C1 segment of cervical spinal cord (tissue), 14 donors: ENCODE measurements around the gene ITGB5.
A peak's percentile ranks its signal among the peaks of the same experiment; 100 is the strongest.
"Not testable (repeated sequence)": the region's sequence is repeated elsewhere in the genome, so short reads cannot be mapped to it uniquely, and the experiment has no call there.

Source experiments
- DNase-seq, 14 donors: peaks; one replicate each; lab custom pipeline; 2025; lab: John Stamatoyannopoulos, UW

The ITGB5 gene

DNA sequence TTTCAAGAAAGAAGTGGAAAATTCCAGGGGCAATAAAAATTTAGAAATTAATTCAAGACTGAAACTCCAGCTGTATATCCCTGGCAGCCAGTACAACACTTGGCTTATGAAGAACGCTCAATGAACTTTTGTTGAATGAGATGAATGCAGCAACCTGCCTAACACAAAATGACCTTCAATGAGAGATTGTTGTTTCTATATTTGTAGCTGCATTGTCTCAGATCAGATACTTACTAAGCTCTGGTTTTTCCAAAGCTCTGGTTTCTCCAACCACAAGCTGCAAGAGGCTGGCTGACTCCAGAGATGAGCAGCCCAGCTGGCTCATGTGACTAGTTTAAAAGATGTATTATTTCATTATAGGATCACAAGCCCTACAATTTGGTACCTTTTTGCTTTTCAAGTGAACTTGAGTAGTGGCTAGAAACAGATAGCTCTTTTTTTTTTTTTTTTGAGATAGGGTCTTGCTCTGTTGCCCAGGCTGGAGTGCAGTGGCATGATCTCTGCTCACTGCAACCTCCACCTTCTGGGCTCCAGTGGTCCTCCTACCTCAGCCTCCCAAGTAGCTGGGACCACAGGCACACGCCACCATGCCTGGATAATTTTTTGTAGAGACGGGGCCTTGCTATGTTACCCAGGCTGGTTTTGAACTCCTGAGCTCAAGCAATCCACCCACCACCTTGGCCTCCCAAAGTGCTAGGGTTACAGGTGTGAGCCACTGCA, 99.5 kb downstream of the ITGB5 start:
- DNase-seq = no peak

DNA sequence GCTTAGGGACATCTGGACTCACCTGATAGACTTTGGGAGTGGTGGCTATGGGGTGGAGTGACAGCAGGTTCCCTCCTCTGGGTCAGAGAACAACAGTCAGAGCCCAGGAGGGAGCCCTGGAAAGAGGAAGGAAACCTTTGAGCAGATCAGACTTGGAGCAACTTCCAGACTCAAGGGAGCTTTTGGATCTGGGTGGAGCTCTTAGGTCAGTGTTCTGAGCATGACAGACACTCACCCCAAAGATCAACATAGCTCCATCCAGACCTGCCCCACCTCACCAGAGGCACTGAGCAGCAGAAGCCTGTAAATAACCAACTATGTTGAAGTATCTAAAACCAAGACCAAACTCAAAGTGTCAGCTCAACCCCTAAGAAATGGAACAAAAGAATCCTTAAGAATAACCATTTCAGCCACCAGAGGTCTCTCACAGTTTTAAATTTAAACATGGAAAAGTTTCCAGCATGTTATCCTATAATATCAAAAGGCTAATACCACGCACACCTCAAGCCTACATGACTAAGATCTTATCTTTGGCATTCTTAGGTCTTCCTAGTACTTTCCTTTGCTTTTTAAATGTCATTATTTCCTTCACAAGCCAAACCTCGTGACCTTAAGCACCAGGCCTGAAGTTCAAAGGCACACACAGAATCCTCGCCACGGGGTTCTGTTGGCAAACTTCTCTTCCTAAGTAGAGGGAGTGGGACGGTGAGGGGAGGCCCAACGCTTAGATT, 100.5 kb downstream of the ITGB5 start:
- no peak for DNase-seq

DNA sequence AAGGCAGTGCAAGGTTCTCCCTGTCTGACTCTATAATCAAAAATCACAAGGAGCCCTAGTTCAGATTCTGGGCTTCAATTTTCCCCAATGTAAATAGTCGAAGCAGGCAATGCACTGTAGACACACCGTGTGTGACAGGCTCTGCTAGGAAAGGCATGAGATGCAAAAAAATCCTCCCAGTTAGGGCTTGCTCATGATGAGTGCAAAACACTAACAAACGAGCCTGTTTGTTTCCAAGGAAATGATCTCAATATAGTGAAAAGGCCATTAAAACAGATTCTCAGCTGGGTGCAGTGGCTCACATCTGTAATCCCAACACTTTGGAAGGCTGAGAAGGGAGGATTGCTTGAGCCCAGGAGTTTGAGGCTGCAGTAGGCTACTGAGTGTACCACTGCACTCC, 101.2 kb downstream of the ITGB5 start:
- peak in 1 of 14 donors; percentile 27 for DNase-seq

DNA sequence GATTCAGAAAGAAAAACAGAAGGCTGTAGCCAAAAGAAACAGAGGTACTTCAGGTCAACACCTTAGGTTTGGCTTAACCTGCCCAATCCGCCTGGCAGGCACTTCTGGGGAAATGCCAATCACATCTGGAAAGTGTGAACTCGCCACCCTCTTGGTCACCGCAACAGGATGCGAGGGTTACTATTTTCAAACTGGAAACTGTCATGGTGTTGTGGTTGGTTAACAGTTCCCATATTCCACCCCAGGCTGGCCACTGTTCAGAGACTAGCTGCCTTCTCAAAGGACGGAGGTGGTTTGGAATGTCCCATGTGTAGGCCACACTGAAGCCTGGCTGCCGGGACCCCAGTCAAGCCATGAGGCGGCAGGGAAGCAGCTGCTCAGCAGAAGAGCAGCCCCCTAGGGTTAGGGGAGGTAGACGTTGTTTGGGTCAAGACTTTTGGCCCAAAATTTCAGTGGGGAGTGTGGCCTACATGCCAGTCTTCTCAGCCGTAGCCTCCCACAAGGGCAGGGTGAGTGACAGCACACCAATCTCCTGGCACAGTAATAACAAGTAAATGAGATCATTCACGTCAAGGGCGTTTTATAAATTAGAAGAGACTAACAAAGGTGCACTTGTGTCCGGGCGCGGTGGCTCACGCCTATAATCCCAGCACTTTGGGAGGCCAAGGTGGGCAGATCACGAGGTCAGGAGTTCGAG, 102.3 kb downstream of the ITGB5 start:
- peak in 1 of 14 donors; percentile 26 for DNase-seq

DNA sequence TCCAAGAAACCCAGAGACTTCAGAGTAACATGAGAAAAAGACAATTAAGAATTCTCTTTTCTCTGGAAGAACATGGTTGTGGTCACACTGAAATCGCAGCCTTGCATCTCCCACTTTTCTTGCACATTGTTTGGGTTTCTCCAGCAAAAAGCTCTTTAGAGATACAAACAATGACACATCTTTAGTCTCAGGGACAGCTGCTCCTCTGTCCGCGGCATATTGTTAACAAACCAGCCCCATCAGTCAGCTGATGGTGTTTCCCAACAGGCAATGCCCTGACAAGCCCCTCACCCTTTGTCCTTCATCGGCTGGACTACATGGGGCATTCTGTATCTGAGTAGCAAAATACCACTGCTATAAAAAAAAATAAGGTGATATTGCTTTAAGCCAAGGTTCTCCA, 103.5 kb downstream of the ITGB5 start:
- DNase-seq = peak in 1 of 14 donors; percentile 26

DNA sequence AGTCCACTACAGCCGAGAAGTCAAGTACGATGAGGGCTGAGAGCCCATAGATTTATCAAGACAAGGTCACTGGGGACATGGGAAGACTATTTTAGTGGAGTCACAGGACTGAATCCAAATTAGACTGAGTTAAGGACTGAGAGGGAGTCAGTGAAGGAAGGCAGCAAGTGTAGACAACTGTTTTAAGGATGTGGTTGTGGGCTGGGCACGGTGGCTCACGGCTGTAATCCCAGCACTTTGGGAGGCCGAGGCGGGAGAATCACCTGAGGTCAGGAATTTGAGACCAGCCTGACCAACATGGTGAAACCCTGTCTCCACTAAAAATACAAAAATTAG, 104.8 kb downstream of the ITGB5 start:
- DNase-seq = not testable (repeated sequence)

DNA sequence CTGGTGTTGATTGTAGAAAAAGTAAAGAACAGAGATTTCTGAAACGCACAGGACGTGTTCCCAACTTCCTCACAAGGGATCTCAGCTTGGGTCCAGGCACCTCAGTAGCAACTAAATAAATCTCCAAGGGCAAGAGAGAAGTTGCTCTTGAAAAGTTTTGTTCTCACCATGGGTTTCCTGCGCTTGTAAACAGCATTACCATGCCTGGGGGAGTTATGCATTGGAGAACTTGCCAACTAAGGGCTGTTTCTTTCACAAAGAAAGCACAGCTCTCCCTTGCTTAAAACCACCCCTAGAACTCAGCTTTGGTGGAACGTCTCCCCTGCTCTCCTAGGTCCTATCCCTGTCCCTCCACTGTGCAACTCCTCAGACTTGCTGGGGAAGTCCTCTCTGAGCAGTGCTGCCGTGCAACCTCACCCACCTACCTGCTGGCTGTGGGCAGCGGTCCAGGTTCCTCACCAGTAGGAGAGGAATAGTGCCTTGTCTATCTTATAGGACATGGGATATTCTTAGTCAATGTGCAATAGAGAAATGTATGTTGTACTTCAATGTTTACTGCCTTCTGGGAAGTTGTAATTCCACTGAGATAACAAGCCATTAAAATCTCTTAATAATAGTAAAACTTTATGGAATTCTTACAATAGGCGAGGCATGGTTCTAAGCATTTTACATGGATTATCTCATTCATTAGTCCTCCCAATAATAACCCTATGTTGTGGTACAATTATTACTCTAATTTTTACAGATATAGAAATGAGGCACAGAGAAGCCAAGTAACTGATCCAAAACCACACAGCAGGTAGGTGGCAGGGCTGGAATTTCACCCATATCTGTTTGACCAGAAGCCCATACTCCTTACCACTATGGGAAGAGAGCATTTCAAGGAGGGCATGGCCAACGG, 105.4 kb downstream of the ITGB5 start:
- no peak for DNase-seq

DNA sequence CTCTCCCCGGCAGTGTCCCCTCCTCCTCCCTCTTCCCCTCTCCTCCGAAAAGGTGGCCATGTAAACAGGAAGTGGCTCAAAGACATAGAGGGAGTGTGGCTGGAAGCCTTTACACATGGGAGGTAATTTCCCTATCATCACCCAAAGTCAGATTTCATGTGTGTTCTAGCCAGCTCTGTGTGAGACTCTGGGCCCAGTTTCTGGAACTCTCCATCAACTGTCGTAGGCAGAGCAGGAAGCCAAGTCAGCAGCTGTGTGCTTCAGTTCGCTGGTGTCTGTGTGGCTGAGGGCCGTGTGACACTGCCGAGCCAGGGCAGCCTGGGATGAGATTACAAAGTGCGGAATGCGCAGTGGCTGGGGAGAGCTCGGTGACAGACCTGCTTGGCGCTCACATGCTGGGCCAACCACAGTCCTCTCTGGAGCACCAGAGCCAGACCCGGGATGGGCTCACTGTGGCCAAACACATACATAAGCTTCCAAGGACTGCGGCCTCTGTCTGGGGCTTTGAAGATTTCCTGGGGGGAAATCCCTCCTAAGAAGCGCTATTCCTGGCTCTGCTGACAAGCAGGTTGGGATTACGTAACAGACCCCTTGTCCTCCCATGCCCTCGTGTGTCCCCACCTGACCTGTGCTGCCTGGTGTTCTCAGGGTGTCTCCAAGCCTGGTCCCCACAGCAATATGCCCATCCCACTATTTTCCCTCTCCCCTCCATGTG, 106.2 kb downstream of the ITGB5 start:
- DNase-seq = peak; percentile 39 to 86 (median 72)

DNA sequence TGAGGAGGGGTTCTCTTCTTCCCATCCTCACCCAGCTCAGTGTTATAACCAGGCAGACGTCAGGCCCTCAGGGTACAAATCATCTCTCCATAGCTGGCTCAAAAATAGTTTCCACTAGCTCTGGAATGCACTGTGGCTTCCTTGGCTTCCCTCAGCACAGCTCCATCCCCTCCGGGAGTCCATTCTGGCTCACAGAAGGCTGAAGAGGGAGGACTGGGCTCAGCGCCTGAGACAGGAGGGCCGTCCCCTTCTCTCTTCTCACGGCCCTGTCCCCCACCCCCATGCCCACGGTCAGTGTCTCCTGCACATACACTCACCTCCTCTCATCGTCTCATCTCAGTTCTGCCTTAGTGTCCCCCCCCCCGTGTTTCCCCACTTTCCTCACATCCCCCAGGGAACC, 106.8 kb downstream of the ITGB5 start:
- DNase-seq = peak in 8 of 14 donors; percentile 40 to 81 (median 74)

DNA sequence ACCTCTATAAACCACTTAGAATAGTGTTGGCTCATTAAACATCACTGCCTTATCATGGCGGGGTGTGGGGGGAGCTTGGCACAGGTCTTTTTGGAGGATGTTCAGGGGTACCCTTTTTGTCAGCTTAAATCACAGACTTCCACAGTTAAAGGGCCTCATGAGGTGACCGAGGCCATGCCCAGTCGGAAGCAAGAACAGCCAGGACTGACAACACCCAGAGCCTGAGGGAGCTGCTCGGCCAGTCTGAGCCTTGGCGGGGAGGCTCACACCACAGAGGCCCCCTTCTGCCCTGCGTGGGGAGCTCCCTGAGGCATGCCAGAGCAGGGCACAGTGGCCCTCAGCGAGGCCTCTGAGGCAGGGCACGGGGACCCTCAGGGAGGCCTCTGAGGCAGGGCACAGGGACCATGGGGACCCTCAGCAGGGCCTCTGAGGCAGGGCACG, 107.4 kb downstream of the ITGB5 start:
- DNase-seq = peak in 1 of 14 donors; percentile 36

DNA sequence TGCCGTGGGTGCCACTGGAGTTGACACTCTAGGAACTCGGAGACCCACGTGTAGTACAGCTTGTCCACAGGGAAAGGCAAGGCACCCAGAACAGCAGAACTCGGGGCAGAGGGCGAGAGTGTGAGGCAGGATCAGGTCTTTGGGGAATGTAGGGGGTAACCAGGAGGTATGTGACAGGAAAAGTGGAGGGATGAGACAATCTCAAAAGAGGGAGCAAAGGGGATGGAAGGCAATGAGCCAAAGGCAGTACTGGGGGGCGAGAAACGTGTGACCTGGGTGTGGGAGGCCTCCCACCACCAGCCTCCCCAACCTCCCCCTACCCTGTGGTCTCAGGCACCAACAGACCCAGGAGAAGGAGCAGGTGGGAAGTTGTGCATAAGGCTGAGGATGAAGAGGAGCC, 108.0 kb downstream of the ITGB5 start:
- DNase-seq = no peak

DNA sequence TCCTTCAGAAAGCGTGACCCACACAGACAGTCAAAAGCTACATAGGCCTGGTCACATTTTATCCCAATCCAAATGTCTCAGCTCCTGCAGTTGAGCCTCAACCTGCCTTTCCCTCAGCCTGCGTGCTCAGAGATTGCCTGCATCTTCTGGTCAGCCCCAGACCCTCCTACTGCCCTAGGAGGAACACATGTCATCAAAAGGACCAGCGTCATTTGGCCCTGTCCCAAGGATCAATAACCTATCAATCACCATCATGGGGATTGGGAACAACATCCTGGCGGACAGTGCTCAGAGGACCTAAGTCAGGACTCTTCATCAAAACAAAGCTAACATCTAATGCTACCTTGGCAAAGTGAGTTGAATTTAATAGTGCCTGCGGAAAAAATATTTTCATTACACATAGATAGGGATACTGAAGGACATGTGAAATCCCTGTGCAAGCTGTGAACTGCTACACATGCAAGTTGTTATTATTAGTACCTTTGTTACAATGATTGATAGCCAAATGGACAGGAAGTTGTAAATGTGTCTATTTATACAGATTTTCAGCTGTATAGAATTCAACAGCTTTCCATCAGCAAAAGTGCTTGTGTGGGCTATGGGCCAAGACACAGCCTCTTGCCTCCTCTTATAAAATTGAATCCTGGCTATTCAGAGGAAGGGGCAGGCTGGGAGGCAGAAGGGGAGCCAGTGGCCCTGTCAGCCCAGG, 109.2 kb downstream of the ITGB5 start:
- DNase-seq = no peak

DNA sequence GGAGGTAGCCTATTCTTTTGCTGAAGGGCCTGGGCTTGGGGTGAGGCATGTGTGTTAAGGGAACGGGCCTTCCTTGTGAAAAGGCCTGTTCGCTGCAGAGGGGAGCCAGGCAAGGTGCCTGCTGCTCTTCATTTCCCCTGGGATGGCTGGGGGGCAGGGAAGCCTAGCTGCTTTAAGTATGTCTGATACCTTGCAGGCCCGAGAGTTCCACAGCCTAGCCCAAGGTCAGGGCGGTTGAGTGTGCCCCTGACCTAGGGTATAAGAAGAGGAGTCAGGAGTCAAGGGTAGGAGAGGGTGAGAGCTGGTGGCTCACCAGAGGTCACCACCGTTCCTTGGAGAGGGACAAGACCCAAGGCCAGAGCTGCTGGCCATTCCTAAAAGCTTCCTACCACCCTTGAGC, 110.3 kb downstream of the ITGB5 start:
- DNase-seq = no peak

DNA sequence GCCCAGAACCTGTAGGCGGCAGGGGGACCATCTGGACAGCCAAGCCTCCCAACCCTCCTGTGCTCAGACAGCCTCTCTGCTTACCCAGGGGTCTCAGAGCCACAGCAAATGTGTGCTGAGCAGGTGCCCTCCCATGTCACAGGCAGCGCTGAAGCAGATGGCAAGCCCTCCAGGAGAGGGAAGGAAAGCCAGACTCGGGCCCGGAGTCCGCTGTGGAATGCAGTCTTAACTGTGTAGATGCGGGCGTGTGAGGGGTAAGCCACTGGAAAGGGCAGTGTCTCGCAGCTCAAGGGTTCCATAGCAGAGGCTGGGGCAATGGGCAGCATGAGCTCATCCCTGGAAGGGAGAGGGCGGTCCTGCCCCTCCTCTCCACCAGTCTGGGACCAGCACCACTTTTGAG, 111.3 kb downstream of the ITGB5 start:
- peak in 2 of 14 donors; percentile 45 to 94 for DNase-seq

DNA sequence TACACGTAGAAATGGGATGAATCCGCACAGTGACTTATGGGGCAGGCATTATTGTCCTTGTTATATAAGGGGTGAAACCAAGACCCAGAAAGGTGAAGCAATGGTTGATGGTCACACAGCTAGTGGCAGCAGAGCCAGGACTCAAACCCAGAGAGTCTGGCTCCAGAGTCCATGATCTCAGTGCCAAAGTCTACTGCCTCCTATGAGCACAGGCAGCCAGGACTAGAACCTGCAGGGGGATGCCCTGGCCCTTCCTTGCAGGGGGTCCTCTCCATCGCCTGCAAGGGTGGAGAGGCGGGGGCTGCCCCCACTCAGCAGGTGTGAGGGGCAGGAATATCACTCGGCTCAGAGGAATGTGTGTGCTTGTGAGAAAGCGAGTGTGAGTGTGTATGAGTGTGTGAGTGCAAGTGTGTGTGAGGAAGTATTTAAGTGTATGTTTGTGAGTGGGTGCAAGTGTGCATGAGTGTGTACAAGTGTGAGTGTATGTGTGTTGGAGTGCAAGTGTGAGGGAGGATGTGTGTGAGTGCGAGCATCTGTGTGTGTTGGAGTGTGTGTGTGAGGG, 112.2 kb downstream of the ITGB5 start:
- DNase-seq = no peak

DNA sequence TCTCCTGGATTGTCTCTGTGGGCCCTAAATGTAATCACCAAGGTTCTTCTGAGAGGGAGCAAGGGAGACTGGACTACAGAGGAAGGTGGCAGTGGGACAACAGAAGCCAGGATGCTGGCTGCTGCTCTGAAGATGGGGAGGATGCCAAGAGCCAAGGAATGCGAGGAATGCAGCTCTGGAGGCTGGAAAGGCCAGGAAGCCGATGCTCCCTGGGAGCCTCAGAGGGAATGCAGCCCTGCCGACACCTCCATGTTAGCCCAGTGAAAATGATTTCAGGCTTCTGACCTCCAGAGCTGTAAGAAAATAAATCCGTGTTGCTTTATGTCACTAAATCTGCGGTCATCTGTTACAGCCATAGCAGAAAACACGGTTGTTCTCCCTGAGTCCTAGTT, 112.8 kb downstream of the ITGB5 start:
- DNase-seq = no peak

DNA sequence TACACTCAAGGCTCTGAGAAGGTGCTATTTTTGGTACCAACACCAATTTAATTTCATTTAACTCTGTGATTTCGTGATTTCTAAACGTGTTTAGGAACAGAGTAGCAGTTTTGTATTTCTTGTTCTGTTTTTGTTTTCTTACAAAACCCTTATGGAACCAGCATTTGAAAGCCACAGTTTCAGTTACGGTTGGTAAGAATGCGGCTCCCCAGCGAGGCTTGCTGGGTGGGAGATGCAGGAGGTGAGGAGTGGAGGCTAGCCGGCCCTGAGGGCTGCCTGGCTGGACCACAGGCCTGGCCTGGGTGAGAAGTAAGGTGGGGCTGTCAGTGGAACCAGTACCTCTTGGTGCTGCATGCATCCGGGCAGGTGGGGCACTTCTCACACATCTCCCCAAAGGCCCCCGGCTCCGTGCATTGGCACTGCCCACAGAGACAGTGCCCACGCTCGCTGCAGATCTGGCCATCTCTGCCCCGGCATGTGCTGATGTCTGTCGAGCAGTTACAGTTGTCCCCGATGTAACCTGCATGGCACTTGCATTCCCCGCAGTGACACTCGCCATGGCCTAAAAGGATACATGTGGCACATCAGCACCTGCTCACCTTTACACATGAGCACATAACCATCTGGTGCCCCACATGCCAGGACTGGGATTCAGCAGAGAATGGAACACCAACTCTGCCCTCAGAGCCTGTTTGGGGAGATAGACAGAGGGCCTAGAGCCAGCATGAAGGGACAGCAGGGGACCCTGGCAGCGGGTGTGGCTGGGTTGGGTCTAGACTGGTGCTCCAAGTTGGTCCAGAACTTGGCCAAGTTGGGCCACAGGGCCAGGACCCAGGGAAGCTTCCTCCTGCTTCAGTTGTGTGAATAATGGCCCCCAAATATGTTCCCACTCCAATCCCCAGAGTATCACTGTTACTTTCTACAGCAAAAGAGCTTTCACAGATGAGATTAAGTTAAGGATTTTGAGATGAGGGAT, 113.5 kb downstream of the ITGB5 start:
- no peak for DNase-seq

DNA sequence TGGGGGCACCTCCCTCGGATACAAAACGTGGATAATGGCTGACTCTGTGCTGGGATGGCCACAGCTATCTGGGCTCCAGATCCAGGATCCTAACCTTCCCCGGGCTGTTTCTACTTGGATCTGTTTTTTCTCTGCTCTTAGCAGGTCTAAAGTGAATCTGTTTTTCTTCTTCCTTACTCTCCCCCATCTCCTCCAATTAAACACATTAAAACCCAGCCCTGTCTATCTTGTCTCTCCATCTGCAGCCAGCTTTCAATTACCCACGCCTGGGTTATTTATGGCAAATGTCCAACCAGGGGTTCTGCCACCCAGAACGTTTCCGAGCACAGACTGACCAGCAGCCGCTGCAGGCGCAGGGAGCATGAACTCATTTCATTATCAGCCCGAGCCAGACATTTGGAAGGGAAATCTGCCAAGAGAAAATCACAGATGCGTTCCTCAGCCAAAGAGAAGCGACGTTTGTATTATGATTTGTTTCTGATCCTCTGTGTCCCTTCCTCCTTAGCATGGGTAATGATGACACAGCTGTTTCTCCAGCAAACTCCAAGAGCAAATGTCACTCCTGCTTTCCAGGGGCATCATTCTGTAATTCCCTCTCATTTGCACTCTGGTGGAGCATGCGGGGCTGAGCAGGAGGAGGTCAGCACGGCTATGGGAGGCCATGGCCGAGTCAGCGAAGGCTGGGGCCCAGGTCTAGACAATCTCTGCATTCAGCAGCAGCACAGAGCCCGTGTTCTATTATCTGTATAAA, 114.9 kb downstream of the ITGB5 start:
- DNase-seq = peak in 12 of 14 donors; percentile 34 to 87 (median 64)
